NB4 (cell line): Measurements from ENCODE around the gene SIGLEC10.

Experiments used
- DNase-seq: peaks from one replicate; pipeline ENCODE4 v3.0.0; 2010; ENCODE audit warnings: low read depth
- H3K4me3 ChIP-seq: one replicate; pipeline ENCODE4 v1.5.1; 2011; ENCODE audit warnings: mild to moderate bottlenecking, low read depth, low read length, moderate library complexity
- MYC ChIP-seq: IDR thresholded peaks from 2 replicates; pipeline ENCODE4 v1.6.1; 2011; ENCODE audit warnings: low read depth, low read length
- POLR2A ChIP-seq: IDR thresholded peaks from 2 replicates; pipeline ENCODE4 v1.6.1; 2011; ENCODE audit warnings: mild to moderate bottlenecking; ENCODE audit not compliant: insufficient read length; ENCODE audit errors: extremely low read depth
- TF ChIP-seq, protein P1 (sequence below): IDR thresholded peaks from 2 replicates; pipeline ENCODE4 v1.6.1; 2011; ENCODE audit warnings: low read depth, low read length
- TF ChIP-seq, protein P2 (sequence below): IDR thresholded peaks from one replicate; pipeline ENCODE4 v1.5.1; 2012; ENCODE audit warnings: low read depth, low read length

SIGLEC10 gene

DNA sequence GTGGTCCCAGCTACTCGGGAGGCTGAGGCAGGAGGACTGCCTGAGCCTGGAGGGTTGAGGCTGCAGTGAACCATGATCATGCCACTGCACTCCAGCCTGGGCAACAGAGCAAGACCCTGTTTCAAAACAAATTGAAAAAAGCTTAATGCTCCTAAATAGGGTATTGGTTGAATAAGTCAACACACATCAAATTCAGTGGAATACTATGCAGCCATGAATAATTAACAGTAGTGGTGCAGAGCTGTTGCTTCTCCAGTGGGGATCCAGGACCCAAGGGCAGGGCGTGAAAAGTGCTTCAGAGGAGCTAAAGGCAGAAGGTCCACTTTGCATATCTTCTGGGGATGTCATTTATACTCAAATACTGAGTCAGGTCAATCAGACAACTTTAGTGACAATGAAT, 22.6 kb upstream of the SIGLEC10 start:
- TF ChIP-seq POLR2A: no peak
- TF ChIP-seq MYC: no peak
- TF ChIP-seq, protein P1, sequence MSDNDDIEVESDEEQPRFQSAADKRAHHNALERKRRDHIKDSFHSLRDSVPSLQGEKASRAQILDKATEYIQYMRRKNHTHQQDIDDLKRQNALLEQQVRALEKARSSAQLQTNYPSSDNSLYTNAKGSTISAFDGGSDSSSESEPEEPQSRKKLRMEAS: no peak
- TF ChIP-seq, protein P2, sequence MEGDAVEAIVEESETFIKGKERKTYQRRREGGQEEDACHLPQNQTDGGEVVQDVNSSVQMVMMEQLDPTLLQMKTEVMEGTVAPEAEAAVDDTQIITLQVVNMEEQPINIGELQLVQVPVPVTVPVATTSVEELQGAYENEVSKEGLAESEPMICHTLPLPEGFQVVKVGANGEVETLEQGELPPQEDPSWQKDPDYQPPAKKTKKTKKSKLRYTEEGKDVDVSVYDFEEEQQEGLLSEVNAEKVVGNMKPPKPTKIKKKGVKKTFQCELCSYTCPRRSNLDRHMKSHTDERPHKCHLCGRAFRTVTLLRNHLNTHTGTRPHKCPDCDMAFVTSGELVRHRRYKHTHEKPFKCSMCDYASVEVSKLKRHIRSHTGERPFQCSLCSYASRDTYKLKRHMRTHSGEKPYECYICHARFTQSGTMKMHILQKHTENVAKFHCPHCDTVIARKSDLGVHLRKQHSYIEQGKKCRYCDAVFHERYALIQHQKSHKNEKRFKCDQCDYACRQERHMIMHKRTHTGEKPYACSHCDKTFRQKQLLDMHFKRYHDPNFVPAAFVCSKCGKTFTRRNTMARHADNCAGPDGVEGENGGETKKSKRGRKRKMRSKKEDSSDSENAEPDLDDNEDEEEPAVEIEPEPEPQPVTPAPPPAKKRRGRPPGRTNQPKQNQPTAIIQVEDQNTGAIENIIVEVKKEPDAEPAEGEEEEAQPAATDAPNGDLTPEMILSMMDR: no peak
- DNase-seq: no peak
- no peak overlapping the region for H3K4me3 ChIP-seq

DNA sequence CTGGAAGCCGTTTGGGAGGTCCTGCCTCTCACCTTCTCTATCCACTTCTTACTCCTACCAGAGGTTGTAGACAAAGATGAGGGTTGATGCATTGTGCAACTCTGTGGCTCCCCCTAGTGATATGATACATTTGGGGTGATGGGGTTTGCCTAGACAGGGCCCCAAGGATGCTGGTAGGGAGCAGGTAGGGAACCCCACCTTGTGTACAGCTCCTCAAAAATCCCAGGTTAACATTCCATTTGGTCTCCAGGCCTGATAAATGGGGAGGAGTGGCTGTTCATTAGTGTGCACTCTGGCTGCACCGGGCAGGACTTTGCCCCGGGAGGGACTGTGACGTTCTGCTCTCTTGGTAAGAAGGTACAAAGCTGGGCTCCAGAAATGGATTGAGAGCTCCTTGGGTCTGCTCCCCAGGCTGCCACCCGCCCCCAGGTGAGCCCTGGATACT, 21.6 kb upstream of the SIGLEC10 start:
- peak; percentile 67 for DNase-seq
- no peak for TF ChIP-seq MYC
- TF ChIP-seq, protein P1: no peak
- TF ChIP-seq, protein P2: peak; percentile 60
- no peak overlapping the region for H3K4me3 ChIP-seq

DNA sequence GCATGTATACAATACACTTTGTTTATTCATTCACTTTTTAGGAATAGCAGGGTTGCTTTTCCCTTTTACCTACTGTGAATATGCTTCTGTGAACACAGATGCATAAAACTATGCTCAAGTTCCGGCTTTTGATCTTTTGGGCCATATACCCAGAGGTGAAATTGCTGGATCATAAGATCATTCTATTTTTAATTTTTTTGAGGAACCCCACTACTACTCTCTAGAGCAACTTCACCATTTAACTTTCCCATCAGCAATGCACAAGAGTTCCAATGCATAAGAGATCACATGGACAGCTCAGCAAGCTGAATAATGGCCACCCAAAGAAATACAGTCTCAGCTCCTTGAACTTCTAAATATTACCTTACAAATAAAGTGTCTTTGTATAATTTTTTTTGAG, 17.0 kb upstream of the SIGLEC10 start:
- TF ChIP-seq, protein P1: no peak
- no peak for TF ChIP-seq MYC
- DNase-seq: no peak
- H3K4me3 ChIP-seq: no peak overlapping the region

DNA sequence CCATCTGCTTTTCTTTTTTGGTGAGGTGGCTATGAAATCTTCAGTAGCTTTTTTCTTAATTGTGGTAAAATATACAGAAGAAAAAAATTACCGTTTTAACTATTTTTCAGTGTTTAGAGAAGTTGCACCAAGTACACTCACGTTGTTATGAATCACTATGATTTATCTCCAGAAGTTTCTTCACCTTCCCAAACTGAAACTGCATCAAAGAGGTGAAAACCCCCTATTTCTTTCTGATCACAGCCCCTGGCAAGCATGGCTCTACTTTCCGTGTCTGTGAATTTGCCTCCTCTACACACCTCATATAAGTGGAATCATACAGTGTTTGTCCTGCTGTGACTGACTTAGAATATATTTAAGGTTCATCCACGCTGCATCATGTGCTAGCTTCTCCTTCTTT, 15.6 kb upstream of the SIGLEC10 start:
- TF ChIP-seq, protein P1: no peak
- TF ChIP-seq, protein P2: no peak
- TF ChIP-seq POLR2A (no peak), MYC (no peak)
- DNase-seq: no peak
- no peak overlapping the region for H3K4me3 ChIP-seq

DNA sequence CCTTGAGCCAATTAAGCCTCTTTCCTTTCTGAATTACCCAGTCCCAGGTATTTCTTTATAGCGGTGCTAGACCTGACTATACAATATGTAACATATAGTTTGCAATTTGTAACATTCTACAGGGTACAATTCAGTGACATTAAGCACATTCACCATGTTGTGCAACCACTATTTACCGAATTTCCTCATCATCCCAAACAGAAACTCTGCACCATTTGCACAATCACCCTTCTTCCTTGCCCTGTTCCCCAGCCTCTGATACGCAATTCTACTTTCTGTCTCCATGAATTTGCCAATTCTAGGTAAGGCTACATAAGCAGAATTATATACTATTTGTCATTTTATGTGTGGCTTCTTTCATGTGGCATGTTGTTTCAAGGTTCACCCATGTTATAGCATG, 13.7 kb upstream of the SIGLEC10 start:
- TF ChIP-seq, protein P2: no peak
- TF ChIP-seq, protein P1: no peak
- no peak for TF ChIP-seq MYC
- TF ChIP-seq POLR2A: no peak
- DNase-seq: peak; percentile 75
- H3K4me3 ChIP-seq: no peak overlapping the region

DNA sequence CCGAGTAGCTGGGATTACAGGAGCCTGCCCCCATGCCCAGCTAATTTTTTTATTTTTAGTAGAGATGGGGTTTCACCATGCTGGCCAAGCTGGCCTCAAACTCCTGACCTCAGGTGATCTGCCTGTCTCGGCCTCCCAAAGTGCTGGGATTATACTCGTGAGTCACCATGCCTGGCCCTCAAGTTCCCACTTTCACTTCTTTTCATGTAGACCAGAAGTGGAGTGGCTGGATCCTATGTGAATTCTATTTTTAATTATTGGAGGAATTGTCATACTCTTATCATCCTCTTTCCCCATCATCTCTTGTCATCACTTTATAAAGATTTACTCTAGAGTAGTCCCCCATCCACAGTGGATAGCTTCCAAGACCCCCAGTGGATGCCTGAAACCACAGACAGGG, 12.8 kb upstream of the SIGLEC10 start:
- TF ChIP-seq POLR2A (no peak), MYC (no peak)
- TF ChIP-seq, protein P2: no peak
- TF ChIP-seq, protein P1: no peak
- DNase-seq: no peak
- H3K4me3 ChIP-seq: no peak overlapping the region
